Measurements from ENCODE around the gene HPCAL1. TPM values are rescaled to one million over a fixed set of nuclear protein-coding genes. Genes with fewer than 3 reads are reported as not detected.

The HPCAL1 gene
- total RNA-seq, 1 donor from 2014 or later = 15.9 TPM

DNA sequence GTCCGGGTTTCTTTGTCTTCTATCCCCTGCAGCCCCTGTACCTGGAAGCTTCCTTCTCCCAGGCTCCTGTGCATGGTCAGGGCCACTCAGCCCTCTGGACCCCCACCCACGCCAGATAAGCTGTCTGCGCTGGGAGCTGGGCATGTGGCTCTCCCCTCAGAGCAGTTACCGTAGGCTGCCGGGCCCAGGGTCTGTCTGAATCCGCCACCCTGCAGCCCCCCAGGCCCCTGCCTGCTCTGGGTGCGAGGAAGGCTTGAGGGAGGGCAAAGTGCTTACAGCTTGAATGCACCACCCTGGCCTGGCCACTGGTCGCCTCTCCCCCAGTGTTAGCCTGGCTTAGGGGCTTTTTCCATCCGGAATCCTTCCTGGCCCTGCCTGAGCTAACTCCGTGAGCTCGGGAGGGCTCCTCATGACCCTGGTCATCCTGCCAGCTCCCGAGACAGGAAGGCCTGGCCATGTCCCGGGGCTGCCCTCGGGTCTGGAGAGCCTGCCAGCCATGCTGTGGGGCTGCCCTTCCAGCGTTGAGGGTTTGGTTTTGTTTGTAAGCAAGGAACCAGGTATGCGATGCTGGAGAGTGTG lies 94.7 kb downstream of the HPCAL1 start:
- TF ChIP-seq, protein P1, sequence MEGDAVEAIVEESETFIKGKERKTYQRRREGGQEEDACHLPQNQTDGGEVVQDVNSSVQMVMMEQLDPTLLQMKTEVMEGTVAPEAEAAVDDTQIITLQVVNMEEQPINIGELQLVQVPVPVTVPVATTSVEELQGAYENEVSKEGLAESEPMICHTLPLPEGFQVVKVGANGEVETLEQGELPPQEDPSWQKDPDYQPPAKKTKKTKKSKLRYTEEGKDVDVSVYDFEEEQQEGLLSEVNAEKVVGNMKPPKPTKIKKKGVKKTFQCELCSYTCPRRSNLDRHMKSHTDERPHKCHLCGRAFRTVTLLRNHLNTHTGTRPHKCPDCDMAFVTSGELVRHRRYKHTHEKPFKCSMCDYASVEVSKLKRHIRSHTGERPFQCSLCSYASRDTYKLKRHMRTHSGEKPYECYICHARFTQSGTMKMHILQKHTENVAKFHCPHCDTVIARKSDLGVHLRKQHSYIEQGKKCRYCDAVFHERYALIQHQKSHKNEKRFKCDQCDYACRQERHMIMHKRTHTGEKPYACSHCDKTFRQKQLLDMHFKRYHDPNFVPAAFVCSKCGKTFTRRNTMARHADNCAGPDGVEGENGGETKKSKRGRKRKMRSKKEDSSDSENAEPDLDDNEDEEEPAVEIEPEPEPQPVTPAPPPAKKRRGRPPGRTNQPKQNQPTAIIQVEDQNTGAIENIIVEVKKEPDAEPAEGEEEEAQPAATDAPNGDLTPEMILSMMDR (IDR thresholded peaks at IDR 0.05) = no peak
- peaks cover 17% of the 10 kb centered on the region for H3K36me3 Mint-ChIP-seq (ENCODE audit: low read depth)
- POLR2A ChIA-PET = interaction anchor here (1.2 to 2.7 kb wide), 2 partner anchors 12 to 14 kb away, joined by 5 to 11 read pairs; no protein-coding TSS in a partner anchor
- peaks cover 51% of the 10 kb centered on the region for H3K4me1 Mint-ChIP-seq
- intact Hi-C loops (cut with micrococcal nuclease) = no loop called here
- CTCF ChIA-PET = interaction anchor here (1.2 kb wide), 1 partner anchor 12 kb away, joined by 5 read pairs; no protein-coding TSS in a partner anchor
- no peaks in the 10 kb centered on the region for H3K9me3 Mint-ChIP-seq
- ATAC-seq (ENCODE audit: low read depth) (no peak), DNase-seq (no peak)
- no peak overlapping the region for H3K27ac Mint-ChIP-seq
- no peaks in the 10 kb centered on the region for H3K27me3 Mint-ChIP-seq
- no peak overlapping the region for H3K4me3 Mint-ChIP-seq

DNA sequence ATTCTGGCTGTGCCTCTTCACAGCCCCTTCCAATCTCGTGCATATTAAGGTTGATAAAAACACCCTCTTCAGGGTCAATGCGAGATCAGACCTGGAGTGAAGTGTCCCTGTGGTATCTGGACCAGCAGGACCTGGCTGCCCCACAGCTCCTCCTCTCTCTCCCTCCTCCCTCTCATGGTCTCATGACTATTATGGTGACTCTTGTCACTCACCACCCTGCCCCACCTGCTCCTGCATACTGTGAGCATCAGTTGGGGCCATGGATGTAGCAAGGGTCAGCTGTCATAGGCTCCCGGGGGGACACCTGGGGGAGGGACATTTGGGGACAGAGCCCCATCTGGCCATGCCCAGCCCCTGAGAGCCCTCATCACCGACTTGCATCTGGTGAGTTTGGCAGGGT lies 95.2 kb downstream of the HPCAL1 start:
- ChIA-PET CTCF (interaction anchor here (1.2 kb wide), 1 partner anchor 11 kb away, joined by 5 read pairs; no protein-coding TSS in a partner anchor), POLR2A (interaction anchor here (1.0 to 2.7 kb wide), 3 partner anchors 9 to 15 kb away, joined by 3 to 11 read pairs (median 5); no protein-coding TSS in a partner anchor)
- intact Hi-C loops (cut with micrococcal nuclease) = no loop called here
- no peak for ATAC-seq (ENCODE audit: low read depth)
- no peak for DNase-seq
- Mint-ChIP-seq H3K27ac (no peak overlapping the region), H3K9me3 (no peaks in the 10 kb centered on the region), H3K36me3 (ENCODE audit: low read depth) (peaks cover 17% of the 10 kb centered on the region), H3K4me1 (peaks cover 50% of the 10 kb centered on the region), H3K27me3 (no peaks in the 10 kb centered on the region), H3K4me3 (no peak overlapping the region)
- TF ChIP-seq, protein P1 (IDR thresholded peaks at IDR 0.05) = no peak

DNA sequence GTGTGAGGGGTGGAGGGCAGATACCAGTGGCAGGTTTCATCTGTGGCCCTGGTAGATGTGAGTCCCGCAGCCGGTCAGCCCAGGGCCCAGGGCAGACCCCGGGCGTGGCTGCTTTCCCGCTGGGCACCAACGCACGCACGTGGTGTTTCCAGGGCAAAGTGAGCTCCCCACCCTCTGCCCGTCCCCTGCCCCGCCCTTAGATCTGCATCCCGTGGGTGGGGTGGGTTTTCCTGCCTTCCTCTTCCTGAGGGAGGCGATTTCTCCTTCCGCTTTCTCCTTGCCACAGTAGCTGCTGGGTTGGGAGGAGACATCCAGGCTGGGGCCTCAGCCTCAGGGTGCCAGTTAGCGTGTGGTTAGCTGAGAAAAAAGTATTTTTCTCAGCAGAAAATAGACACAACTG lies 95.8 kb downstream of the HPCAL1 start:
- CTCF ChIA-PET = no interaction called here
- POLR2A ChIA-PET = interaction anchor here (0.6 to 2.7 kb wide), 3 partner anchors 8 to 19 kb away, joined by 3 to 11 read pairs (median 4); no protein-coding TSS in a partner anchor
- TF ChIP-seq, protein P1 (IDR thresholded peaks at IDR 0.05) = no peak
- no peaks in the 10 kb centered on the region for H3K27me3 Mint-ChIP-seq
- no peaks in the 10 kb centered on the region for H3K9me3 Mint-ChIP-seq
- no peak overlapping the region for H3K4me3 Mint-ChIP-seq
- H3K27ac Mint-ChIP-seq = peak overlapping the region; percentile 72
- no peak for ATAC-seq (ENCODE audit: low read depth)
- peaks cover 17% of the 10 kb centered on the region for H3K36me3 Mint-ChIP-seq (ENCODE audit: low read depth)
- no peak for DNase-seq
- intact Hi-C loops (cut with micrococcal nuclease) = no loop called here
- peaks cover 50% of the 10 kb centered on the region for H3K4me1 Mint-ChIP-seq

DNA sequence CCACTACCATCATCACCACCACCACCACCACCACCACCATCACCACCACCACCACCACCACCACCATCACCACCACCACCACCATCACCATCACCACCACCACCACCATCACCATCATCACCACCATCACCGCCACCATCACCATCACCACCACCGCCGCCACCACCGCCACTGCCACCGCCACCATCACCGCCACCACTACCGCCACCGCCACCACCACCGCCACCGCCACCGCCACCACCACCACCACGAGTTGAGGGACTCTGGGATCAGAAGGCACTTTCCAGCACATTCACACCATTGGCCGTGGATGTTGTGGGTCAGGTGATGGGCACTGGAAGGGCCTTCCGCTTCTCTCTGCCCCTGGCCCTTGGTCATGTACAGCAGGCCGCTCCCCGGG lies 96.7 kb downstream of the HPCAL1 start:
- Mint-ChIP-seq H3K27ac (peak overlapping the region; percentile 73), H3K27me3 (no peaks in the 10 kb centered on the region), H3K9me3 (no peaks in the 10 kb centered on the region), H3K36me3 (ENCODE audit: low read depth) (peaks cover 22% of the 10 kb centered on the region), H3K4me3 (no peak overlapping the region), H3K4me1 (peaks cover 50% of the 10 kb centered on the region)
- ATAC-seq (ENCODE audit: low read depth) (no peak), DNase-seq (no peak)
- ChIA-PET POLR2A (interaction anchor here (0.6 kb wide), 1 partner anchor 67 kb away, joined by 3 read pairs; no protein-coding TSS in a partner anchor), CTCF (interaction anchor here (1.5 kb wide), 1 partner anchor 20 kb away, joined by 3 read pairs; no protein-coding TSS in a partner anchor)
- intact Hi-C loops (cut with micrococcal nuclease) = no loop called here
- TF ChIP-seq, protein P1 (IDR thresholded peaks at IDR 0.05) = no peak

DNA sequence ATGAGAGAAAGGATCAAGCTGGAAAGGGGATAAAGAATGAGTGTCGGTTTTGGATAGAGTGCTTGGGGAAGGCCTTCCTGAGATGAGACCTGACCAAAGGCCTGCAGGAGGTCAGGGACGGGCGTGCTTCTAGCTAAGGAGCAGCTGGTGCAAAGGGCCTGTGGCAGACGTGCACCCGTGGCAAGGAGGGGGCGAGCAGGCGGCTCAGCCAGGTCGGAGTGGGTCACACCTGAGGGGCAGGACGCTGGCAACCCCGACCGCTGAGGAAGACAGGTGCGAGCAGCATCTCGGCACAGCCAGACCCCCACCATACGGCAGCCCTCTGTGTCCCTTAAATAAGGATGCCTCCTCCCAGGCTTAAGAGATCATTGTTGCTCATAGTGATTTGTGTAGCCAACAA lies 97.3 kb downstream of the HPCAL1 start:
- CTCF ChIA-PET = interaction anchor here (1.5 kb wide), 1 partner anchor 20 kb away, joined by 3 read pairs; no protein-coding TSS in a partner anchor

More for the DNA sequence above, 97.3 kb downstream of the HPCAL1 start:
- ATAC-seq (ENCODE audit: low read depth) (no peak), DNase-seq (no peak)
- POLR2A ChIA-PET = interaction anchor here (0.6 kb wide), 1 partner anchor 68 kb away, joined by 3 read pairs; no protein-coding TSS in a partner anchor
- TF ChIP-seq, protein P1 (IDR thresholded peaks at IDR 0.05) = no peak
- intact Hi-C loops (cut with micrococcal nuclease) = no loop called here
- Mint-ChIP-seq H3K36me3 (ENCODE audit: low read depth) (peaks cover 22% of the 10 kb centered on the region), H3K4me3 (no peak overlapping the region), H3K9me3 (no peaks in the 10 kb centered on the region), H3K27me3 (no peaks in the 10 kb centered on the region), H3K27ac (peak overlapping the region; percentile 78), H3K4me1 (peaks cover 49% of the 10 kb centered on the region)

Data from activated B cell treated with CpG ODN at 0.5 μM for 24 hours (primary cell).